ENCODE measurements around the gene ZNF541. TPM values are rescaled to one million over a fixed set of nuclear protein-coding genes. Genes with fewer than 3 reads are reported as not detected.

ZNF541 gene
- total and polyA plus RNA-seq, 2 experiments from 2014 or later = 0.26 to 0.42 TPM

DNA sequence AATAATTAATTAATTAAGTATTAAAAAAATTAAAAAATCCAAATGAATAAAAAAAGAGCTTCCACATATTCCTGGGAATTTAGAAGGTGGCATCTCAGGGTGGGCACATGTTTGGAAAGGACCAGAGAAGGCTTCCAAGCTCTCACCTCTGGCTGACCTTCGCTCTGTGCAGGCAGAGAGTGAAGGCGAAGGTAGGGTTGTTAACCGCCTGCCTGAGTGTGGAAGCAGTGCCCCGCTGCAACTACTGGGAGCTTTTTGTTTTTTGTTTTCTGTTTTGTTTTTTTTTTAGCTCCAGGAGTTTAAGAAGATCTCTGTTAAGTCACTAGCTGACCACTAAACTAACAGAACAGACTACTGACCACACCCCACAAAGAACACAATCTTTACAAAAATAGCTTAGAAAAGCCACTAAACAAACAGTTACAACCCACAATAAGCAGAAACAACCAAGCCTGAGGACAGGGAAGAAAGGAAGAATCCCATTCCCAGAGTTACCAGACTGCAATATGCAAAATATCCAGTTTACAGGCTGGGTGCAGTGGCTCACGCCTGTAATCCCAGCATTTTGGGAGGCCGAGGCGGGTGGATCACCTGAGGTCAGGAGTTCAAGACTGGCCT lies 11.4 kb downstream of the ZNF541 start (continued):
- TF ChIP-seq ZNF462 (CRISPR knock-in tag; IDR thresholded peaks at IDR 0.05) (no peak), CTCF (conservative IDR thresholded peaks at IDR 0.05; ENCODE audit: low read depth in 2 of 2) (no peak), NANOG (IDR thresholded peaks at IDR 0.05; ENCODE audit: borderline replicate concordance) (no peak), EZH2 (IDR thresholded peaks at IDR 0.05; ENCODE audit: low read depth, unreplicated experiment) (no peak), ETS1 (IDR thresholded peaks at IDR 0.05) (no peak), STAT1 (IDR thresholded peaks at IDR 0.05; ENCODE audit: unreplicated experiment) (no peak)

Data from GM23338 (cell line).